Measurements from ENCODE around the gene MFSD11.
"Not testable (repeated sequence)": the region's sequence is repeated elsewhere in the genome, so short reads cannot be mapped to it uniquely, and the experiment has no call there.

Gene MFSD11

DNA sequence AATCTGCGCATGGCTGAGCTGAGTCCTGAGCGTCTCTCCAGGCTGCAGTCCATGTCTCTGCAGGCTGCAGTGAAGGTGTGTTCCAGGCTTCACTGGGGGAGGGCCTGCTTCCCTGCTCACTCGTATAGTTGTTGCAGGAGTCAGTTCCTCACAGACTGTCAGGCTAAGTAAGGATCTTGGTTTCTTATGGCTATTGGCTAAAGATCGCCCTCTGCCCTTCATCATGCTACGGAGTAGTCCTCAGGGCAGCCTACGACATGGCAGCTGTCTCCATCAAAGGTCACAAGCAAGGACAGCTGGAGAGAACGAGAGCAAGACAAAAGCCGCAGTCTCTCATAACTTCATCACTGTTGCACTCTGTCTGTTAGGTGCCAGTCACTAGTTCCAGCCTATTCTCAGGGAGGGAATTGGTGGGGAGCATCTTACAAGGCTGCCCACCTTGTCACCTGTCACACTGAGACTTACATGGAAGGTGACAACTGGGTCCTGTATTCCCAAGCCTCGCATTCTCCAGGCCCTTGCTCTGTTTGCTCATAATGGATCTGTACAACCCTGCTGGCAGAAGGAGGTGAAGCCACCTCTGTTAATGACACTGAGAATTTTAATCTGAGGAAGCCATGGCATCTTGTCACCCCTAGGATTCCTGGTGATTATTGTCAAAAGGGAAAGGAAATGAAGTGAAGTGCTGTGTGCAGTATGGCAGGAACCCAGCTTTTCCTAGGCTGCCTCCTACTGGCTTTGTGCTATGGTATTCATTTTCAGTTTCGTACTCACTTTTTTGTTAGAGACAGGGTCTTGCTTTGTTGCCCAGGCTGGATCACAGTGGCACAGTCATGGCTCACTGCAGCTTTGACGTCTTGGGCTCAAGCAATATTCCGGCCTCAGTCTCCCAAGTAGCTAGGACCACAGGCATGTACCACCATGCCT is 43.4 kb downstream of the MFSD11 start:
- 89 to 91% methylated on average over 12 of the region's 12 CpGs for WGBS, 2 experiments
- Histone ChIP-seq H3K4me1 (ENCODE audit: control insufficient read depth, insufficient read depth, low read length) (no peaks in the 10 kb centered on the region), H3K9me3 (ENCODE audit: control insufficient read depth, low read length) (no peaks in the 10 kb centered on the region), H3K27me3 (ENCODE audit: control insufficient read depth, insufficient read depth, low read length, poor library complexity, severe bottlenecking) (no peaks in the 10 kb centered on the region), H3K27ac (ENCODE audit: insufficient read depth, low read depth, low read length, poor library complexity, severe bottlenecking) (no peak overlapping the region), H3K36me3 (ENCODE audit: control insufficient read depth, insufficient read depth, low read length) (peaks cover 3% of the 10 kb centered on the region), H3K4me3 (ENCODE audit: insufficient read depth, low read depth, low read length) (no peak overlapping the region)

DNA sequence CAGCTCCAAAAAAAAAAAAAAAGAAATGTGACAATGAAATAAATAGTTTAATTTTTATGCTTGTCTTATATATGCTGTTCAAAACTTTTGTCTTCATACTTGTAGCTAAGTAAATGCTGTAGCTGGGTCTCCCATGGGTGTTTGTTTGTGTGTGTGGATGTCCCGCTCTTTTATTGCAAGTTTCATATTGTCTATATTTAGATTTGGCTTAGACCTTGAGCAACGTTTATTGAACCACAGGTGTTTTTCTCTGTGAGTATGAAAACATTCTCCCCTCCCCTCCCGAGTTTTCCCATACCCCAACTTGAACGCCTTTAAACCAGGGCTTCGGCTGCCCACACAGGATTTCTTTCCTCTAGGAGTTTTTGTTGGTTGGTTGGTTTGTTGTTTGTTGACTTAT is 45.2 kb downstream of the MFSD11 start:
- Histone ChIP-seq H3K4me1 (ENCODE audit: control insufficient read depth, insufficient read depth, low read length) (no peaks in the 10 kb centered on the region), H3K36me3 (ENCODE audit: control insufficient read depth, insufficient read depth, low read length) (no peaks in the 10 kb centered on the region), H3K27me3 (ENCODE audit: control insufficient read depth, insufficient read depth, low read length, poor library complexity, severe bottlenecking) (no peaks in the 10 kb centered on the region), H3K27ac (ENCODE audit: insufficient read depth, low read depth, low read length, poor library complexity, severe bottlenecking) (no peak overlapping the region), H3K9me3 (ENCODE audit: control insufficient read depth, low read length) (no peaks in the 10 kb centered on the region), H3K4me3 (ENCODE audit: insufficient read depth, low read depth, low read length) (no peak overlapping the region)
- 85 to 92% methylated on average over 4 to 5 of the region's 5 CpGs for WGBS, 2 experiments

GRCh38 chr17:76784926-76785325 is 47.0 kb downstream of the MFSD11 start:
- no peak overlapping the region for H3K4me3 ChIP-seq (ENCODE audit: insufficient read depth, low read depth, low read length)
- H3K4me1 ChIP-seq (ENCODE audit: control insufficient read depth, insufficient read depth, low read length): no peaks in the 10 kb centered on the region
- no peaks in the 10 kb centered on the region for H3K36me3 ChIP-seq (ENCODE audit: control insufficient read depth, insufficient read depth, low read length)
- no peak overlapping the region for H3K27ac ChIP-seq (ENCODE audit: insufficient read depth, low read depth, low read length, poor library complexity, severe bottlenecking)
- WGBS, 2 experiments: 92 to 100% methylated on average over 2 to 3 of the region's 3 CpGs
- H3K9me3 ChIP-seq (ENCODE audit: control insufficient read depth, low read length): no peaks in the 10 kb centered on the region
- no peaks in the 10 kb centered on the region for H3K27me3 ChIP-seq (ENCODE audit: control insufficient read depth, insufficient read depth, low read length, poor library complexity, severe bottlenecking)

GRCh38 chr17:76787866-76788265 is 49.9 kb downstream of the MFSD11 start:
- WGBS, 2 experiments: 91 to 93% methylated on average over 2 of the region's 2 CpGs

DNA sequence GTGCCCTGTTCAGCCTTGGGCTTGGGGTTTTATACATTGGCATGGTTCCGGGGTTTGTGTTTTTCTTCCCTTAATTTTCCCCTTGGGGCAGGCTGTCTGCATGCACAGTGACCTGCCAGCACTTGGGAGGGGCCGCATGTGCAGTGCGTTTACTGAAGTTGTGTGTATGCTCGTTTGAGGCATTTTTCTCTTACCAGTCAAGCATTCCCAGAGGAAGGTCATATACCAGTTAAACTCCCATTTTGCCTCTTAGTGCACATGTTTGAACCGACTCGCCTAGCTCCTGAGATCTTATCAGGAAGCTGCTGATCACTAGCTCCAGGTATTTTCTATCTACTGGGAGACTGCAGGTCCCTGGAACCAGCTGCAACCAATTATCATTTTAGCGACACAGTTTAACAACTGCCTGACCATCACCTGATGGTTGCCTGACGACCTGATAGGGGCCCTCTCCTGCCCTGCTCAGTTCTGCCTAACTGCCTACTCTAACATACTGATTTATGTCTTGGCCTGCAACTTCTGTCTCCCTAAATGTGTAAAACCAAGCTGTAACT is 51.4 kb downstream of the MFSD11 start:
- Histone ChIP-seq H3K27me3 (ENCODE audit: control insufficient read depth, insufficient read depth, low read length, poor library complexity, severe bottlenecking) (no peaks in the 10 kb centered on the region), H3K36me3 (ENCODE audit: control insufficient read depth, insufficient read depth, low read length) (no peaks in the 10 kb centered on the region), H3K9me3 (ENCODE audit: control insufficient read depth, low read length) (no peaks in the 10 kb centered on the region), H3K4me1 (ENCODE audit: control insufficient read depth, insufficient read depth, low read length) (no peaks in the 10 kb centered on the region), H3K4me3 (ENCODE audit: insufficient read depth, low read depth, low read length) (no peak overlapping the region), H3K27ac (ENCODE audit: insufficient read depth, low read depth, low read length, poor library complexity, severe bottlenecking) (no peak overlapping the region)
- WGBS, 2 experiments: 89 to 90% methylated on average over 8 of the region's 8 CpGs

More at GRCh38 chr17:76787866-76788265, 49.9 kb downstream of the MFSD11 start:
- H3K4me1 ChIP-seq (ENCODE audit: control insufficient read depth, insufficient read depth, low read length); H3K36me3 ChIP-seq (ENCODE audit: control insufficient read depth, insufficient read depth, low read length); H3K27me3 ChIP-seq (ENCODE audit: control insufficient read depth, insufficient read depth, low read length, poor library complexity, severe bottlenecking); H3K27ac ChIP-seq (ENCODE audit: insufficient read depth, low read depth, low read length, poor library complexity, severe bottlenecking); H3K9me3 ChIP-seq (ENCODE audit: control insufficient read depth, low read length); H3K4me3 ChIP-seq (ENCODE audit: insufficient read depth, low read depth, low read length): not testable (repeated sequence)

DNA sequence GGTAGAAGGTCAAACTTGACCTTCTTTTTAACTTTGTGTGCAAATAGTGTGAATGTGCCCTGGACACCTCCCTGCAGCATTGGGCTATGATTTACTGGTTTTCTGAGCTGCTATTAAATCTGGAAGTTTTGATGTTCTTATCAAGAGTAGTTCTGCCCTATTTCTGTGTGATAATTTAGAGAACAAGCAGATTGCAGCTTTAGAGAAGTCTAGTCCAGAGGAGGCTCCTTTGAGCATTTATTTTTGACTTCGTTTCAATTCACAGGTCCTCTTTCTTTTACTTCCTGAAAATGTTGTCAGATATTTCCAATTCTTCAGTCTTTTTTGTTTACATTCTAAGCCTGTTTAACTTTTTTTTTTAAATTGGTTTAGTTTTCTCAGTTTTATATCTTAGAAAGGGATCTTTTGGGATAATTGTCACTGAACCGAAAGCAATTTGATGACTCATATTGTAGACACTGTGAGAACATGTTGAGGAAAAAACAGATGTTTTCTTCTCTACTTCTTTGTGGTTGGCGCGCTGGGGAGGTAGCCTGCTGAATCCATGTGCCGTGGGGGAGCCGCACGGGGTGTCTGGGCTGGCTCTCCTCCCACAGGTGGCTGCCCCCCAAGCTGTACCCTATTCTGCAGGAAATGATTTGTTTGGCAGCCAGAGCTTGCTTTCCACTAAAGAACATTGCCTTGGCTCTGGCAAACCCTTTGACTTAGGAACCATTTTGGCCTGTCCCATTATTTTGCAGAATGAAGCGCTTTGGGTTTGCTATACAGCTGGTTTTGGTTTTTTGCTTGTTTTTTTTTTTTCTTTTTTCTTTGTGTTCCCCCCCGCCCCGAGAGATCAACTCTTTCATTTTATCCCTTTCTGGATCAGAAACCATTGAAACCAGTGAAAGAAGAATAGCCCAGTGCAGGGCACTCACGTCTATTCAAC is 53.4 kb downstream of the MFSD11 start:
- Histone ChIP-seq H3K9me3 (ENCODE audit: control insufficient read depth, low read length) (no peaks in the 10 kb centered on the region), H3K27me3 (ENCODE audit: control insufficient read depth, insufficient read depth, low read length, poor library complexity, severe bottlenecking) (no peaks in the 10 kb centered on the region), H3K4me1 (ENCODE audit: control insufficient read depth, insufficient read depth, low read length) (no peaks in the 10 kb centered on the region), H3K4me3 (ENCODE audit: insufficient read depth, low read depth, low read length) (no peak overlapping the region), H3K36me3 (ENCODE audit: control insufficient read depth, insufficient read depth, low read length) (no peaks in the 10 kb centered on the region), H3K27ac (ENCODE audit: insufficient read depth, low read depth, low read length, poor library complexity, severe bottlenecking) (no peak overlapping the region)
- 91 to 92% methylated on average over 11 of the region's 11 CpGs for WGBS, 2 experiments

- no peaks in the 10 kb centered on the region for H3K36me3 ChIP-seq (ENCODE audit: control insufficient read depth, insufficient read depth, low read length)
- WGBS, 2 experiments: 92 to 96% methylated on average over 5 of the region's 5 CpGs
- no peaks in the 10 kb centered on the region for H3K9me3 ChIP-seq (ENCODE audit: control insufficient read depth, low read length)
- no peaks in the 10 kb centered on the region for H3K27me3 ChIP-seq (ENCODE audit: control insufficient read depth, insufficient read depth, low read length, poor library complexity, severe bottlenecking)
- no peak overlapping the region for H3K27ac ChIP-seq (ENCODE audit: insufficient read depth, low read depth, low read length, poor library complexity, severe bottlenecking)
- H3K4me3 ChIP-seq (ENCODE audit: insufficient read depth, low read depth, low read length): no peak overlapping the region
- H3K4me1 ChIP-seq (ENCODE audit: control insufficient read depth, insufficient read depth, low read length): no peaks in the 10 kb centered on the region
Observed at GRCh38 chr17:76792348-76792747, 54.4 kb downstream of the MFSD11 start.

DNA sequence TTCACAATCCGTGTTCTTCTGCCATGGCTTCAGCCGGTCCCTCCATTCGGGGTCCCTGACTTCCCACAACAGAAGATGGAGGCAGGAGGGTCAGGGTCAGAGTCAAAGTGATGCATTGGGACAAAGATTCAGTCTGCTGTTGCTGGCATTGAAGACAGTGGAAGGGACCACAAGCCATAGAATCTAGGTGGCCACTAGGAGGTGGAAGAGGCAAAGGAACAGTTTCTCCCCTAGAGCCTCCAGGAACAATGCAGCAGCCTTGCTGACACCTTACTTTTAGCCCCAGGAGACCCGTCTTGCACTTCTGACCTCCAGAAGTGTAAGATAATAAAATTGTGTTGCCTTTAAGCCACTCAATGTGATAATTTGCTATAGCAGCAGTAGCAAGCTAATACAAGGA is 55.9 kb downstream of the MFSD11 start:
- Histone ChIP-seq H3K27me3 (ENCODE audit: control insufficient read depth, insufficient read depth, low read length, poor library complexity, severe bottlenecking) (no peaks in the 10 kb centered on the region), H3K4me1 (ENCODE audit: control insufficient read depth, insufficient read depth, low read length) (no peaks in the 10 kb centered on the region), H3K4me3 (ENCODE audit: insufficient read depth, low read depth, low read length) (no peak overlapping the region), H3K27ac (ENCODE audit: insufficient read depth, low read depth, low read length, poor library complexity, severe bottlenecking) (no peak overlapping the region), H3K36me3 (ENCODE audit: control insufficient read depth, insufficient read depth, low read length) (no peaks in the 10 kb centered on the region), H3K9me3 (ENCODE audit: control insufficient read depth, low read length) (no peaks in the 10 kb centered on the region)
- 80 to 83% methylated on average over 4 of the region's 4 CpGs for WGBS, 2 experiments

- WGBS, 2 experiments: 88 to 94% methylated on average over 3 of the region's 3 CpGs
- no peaks in the 10 kb centered on the region for H3K27me3 ChIP-seq (ENCODE audit: control insufficient read depth, insufficient read depth, low read length, poor library complexity, severe bottlenecking)
- H3K4me1 ChIP-seq (ENCODE audit: control insufficient read depth, insufficient read depth, low read length): no peaks in the 10 kb centered on the region
- H3K9me3 ChIP-seq (ENCODE audit: control insufficient read depth, low read length): no peaks in the 10 kb centered on the region
- no peaks in the 10 kb centered on the region for H3K36me3 ChIP-seq (ENCODE audit: control insufficient read depth, insufficient read depth, low read length)
- H3K27ac ChIP-seq (ENCODE audit: insufficient read depth, low read depth, low read length, poor library complexity, severe bottlenecking): no peak overlapping the region
- no peak overlapping the region for H3K4me3 ChIP-seq (ENCODE audit: insufficient read depth, low read depth, low read length)
Observed at GRCh38 chr17:76796081-76796480, 58.2 kb downstream of the MFSD11 start.

Measured in ectodermal cell (in vitro differentiated cells).